Activated naive CD8-positive, alpha-beta T cell treated with anti-CD3 and anti-CD28 coated beads, Interleukin-2, amount 10 ng/mL, durations not matched to agents 7 days and 5 days (primary cell): ENCODE measurements around the gene SH2D3C. TPM values are rescaled to one million over a fixed set of nuclear protein-coding genes. Genes with fewer than 3 reads are reported as not detected.

Source experiments
- ATAC-seq: fragments of 150-1000 bp; cut with Tn5 transposase; one replicate; pipeline ENCODE4 v1.10.0; 2021; ENCODE audit warnings: low read depth, moderate library complexity
- POLR2A ChIA-PET: fragments of 350-600 bp; sonication (Branson Sonifier 250); formaldehyde crosslinking; loops from one replicate; lab custom pipeline; 2021; ENCODE audit warnings: antibody characterized with exemption; lab: Charles Lee
- DNase-seq: peaks from one replicate; pipeline ENCODE4 v3.0.0; 2021
- H3K27ac Mint-ChIP-seq: one replicate; pipeline ENCODE4 v1.8.0; 2022; ENCODE audit warnings: mild to moderate bottlenecking, mixed read lengths
- H3K27me3 Mint-ChIP-seq: one replicate; pipeline ENCODE4 v1.8.0; 2022; ENCODE audit warnings: mild to moderate bottlenecking, moderate library complexity, mixed read lengths
- H3K36me3 Mint-ChIP-seq: one replicate; pipeline ENCODE4 v1.8.0; 2021; ENCODE audit warnings: mild to moderate bottlenecking, mixed read lengths
- H3K4me1 Mint-ChIP-seq: one replicate; pipeline ENCODE4 v1.8.0; 2021; ENCODE audit warnings: mixed read lengths
- H3K4me3 Mint-ChIP-seq: one replicate; pipeline ENCODE4 v1.8.0; 2022; ENCODE audit warnings: mild to moderate bottlenecking, moderate library complexity, mixed read lengths
- H3K9me3 Mint-ChIP-seq: one replicate; pipeline ENCODE4 v1.8.0; 2021; ENCODE audit warnings: mixed read lengths
- total RNA-seq, 2 experiments: library from RNA; stranded (reverse); gene quantifications; one replicate each; pipeline ENCODE4 v1.2.3, GENCODE V29; 2021

SH2D3C gene
- total RNA-seq, 2 experiments from 2014 or later = 64.6 to 67.1 TPM

GRCh38 chr9:127751269-127752054 lies 27.0 kb downstream of the SH2D3C start:
- POLR2A ChIA-PET = interaction anchor here (0.6 kb wide), 1 partner anchor 14 kb away, joined by 3 read pairs; no protein-coding TSS in a partner anchor
- ATAC-seq (no peak), DNase-seq (no peak)
- Mint-ChIP-seq H3K36me3 (peaks cover 23% of the 10 kb centered on the region), H3K27me3 (no peaks in the 10 kb centered on the region), H3K4me3 (no peak overlapping the region), H3K9me3 (no peaks in the 10 kb centered on the region), H3K27ac (no peak overlapping the region), H3K4me1 (peaks cover 15% of the 10 kb centered on the region)

GRCh38 chr9:127749090-127749787 lies 29.2 kb downstream of the SH2D3C start:
- H3K27ac Mint-ChIP-seq = no peak overlapping the region
- peaks cover 26% of the 10 kb centered on the region for H3K36me3 Mint-ChIP-seq

GRCh38 chr9:127746959-127747569 lies 31.4 kb downstream of the SH2D3C start:
- peak overlapping the region; percentile 72 for H3K27ac Mint-ChIP-seq
- POLR2A ChIA-PET = interaction anchor here (0.8 to 2.2 kb wide), 5 partner anchors 11 to 161 kb away, joined by 3 to 6 read pairs (median 3); partner anchors contain the start of genes CDK9 and TOR2A
- H3K27me3 Mint-ChIP-seq = no peaks in the 10 kb centered on the region
- H3K4me1 Mint-ChIP-seq = peaks cover 15% of the 10 kb centered on the region
- H3K4me3 Mint-ChIP-seq = peak overlapping the region; percentile 39
- ATAC-seq (peak; percentile 74), DNase-seq (no peak)
- peaks cover 31% of the 10 kb centered on the region for H3K36me3 Mint-ChIP-seq
- H3K9me3 Mint-ChIP-seq = no peaks in the 10 kb centered on the region

More at GRCh38 chr9:127749090-127749787, 29.2 kb downstream of the SH2D3C start:
- no peak for DNase-seq
- Mint-ChIP-seq H3K9me3 (no peaks in the 10 kb centered on the region), H3K27me3 (no peaks in the 10 kb centered on the region), H3K4me3 (no peak overlapping the region), H3K4me1 (peaks cover 15% of the 10 kb centered on the region)
- POLR2A ChIA-PET = no interaction called here
- no peak for ATAC-seq

- no peak overlapping the region for H3K27ac Mint-ChIP-seq
- H3K4me3 Mint-ChIP-seq = no peak overlapping the region
- POLR2A ChIA-PET = interaction anchor here (0.6 to 2.5 kb wide), 4 partner anchors 9 to 137 kb away, joined by 3 to 11 read pairs (median 4); partner anchors contain the start of gene TOR2A
- no peak for DNase-seq
- H3K36me3 Mint-ChIP-seq = peaks cover 28% of the 10 kb centered on the region
- H3K9me3 Mint-ChIP-seq = no peaks in the 10 kb centered on the region
- no peaks in the 10 kb centered on the region for H3K27me3 Mint-ChIP-seq
- no peak for ATAC-seq
- H3K4me1 Mint-ChIP-seq = peaks cover 11% of the 10 kb centered on the region
Measured at GRCh38 chr9:127744398-127745110, 33.9 kb downstream of the SH2D3C start.

GRCh38 chr9:127742435-127743088 lies 35.9 kb downstream of the SH2D3C start:
- Mint-ChIP-seq H3K9me3 (no peaks in the 10 kb centered on the region), H3K4me3 (no peak overlapping the region), H3K4me1 (peaks cover 5% of the 10 kb centered on the region), H3K36me3 (peaks cover 30% of the 10 kb centered on the region), H3K27me3 (no peaks in the 10 kb centered on the region), H3K27ac (peak overlapping the region; percentile 38)
- DNase-seq (no peak), ATAC-seq (no peak)
- POLR2A ChIA-PET = interaction anchor here (0.7 to 0.8 kb wide), 2 partner anchors 28 to 35 kb away, joined by 3 read pairs; partner anchors contain the start of gene SH2D3C

GRCh38 chr9:127741831-127742434 lies 36.5 kb downstream of the SH2D3C start:
- H3K27me3 Mint-ChIP-seq = no peaks in the 10 kb centered on the region
- H3K27ac Mint-ChIP-seq = no peak overlapping the region
- H3K36me3 Mint-ChIP-seq = peaks cover 26% of the 10 kb centered on the region
- H3K4me3 Mint-ChIP-seq = no peak overlapping the region
- DNase-seq (no peak), ATAC-seq (no peak)
- H3K4me1 Mint-ChIP-seq = peaks cover 1% of the 10 kb centered on the region
- no peaks in the 10 kb centered on the region for H3K9me3 Mint-ChIP-seq
- POLR2A ChIA-PET = interaction anchor here (0.7 kb wide), 1 partner anchor 29 kb away, joined by 3 read pairs; no protein-coding TSS in a partner anchor

GRCh38 chr9:127739614-127740330 lies 38.7 kb downstream of the SH2D3C start:
- Mint-ChIP-seq H3K36me3 (peaks cover 23% of the 10 kb centered on the region), H3K4me3 (no peak overlapping the region), H3K27me3 (no peaks in the 10 kb centered on the region), H3K4me1 (peaks cover 6% of the 10 kb centered on the region), H3K27ac (no peak overlapping the region), H3K9me3 (no peaks in the 10 kb centered on the region)
- ATAC-seq (no peak), DNase-seq (no peak)
- POLR2A ChIA-PET = no interaction called here

GRCh38 chr9:127738666-127739065 lies 39.8 kb downstream of the SH2D3C start:
- POLR2A ChIA-PET = no interaction called here
- H3K36me3 Mint-ChIP-seq = peaks cover 23% of the 10 kb centered on the region
- no peak overlapping the region for H3K27ac Mint-ChIP-seq
- no peaks in the 10 kb centered on the region for H3K9me3 Mint-ChIP-seq
- DNase-seq = no peak
- H3K4me3 Mint-ChIP-seq = no peak overlapping the region
- no peaks in the 10 kb centered on the region for H3K27me3 Mint-ChIP-seq
- peaks cover 11% of the 10 kb centered on the region for H3K4me1 Mint-ChIP-seq
- ATAC-seq = no peak

GRCh38 chr9:127735530-127736185 lies 42.8 kb downstream of the SH2D3C start:
- Mint-ChIP-seq H3K4me1 (peaks cover 14% of the 10 kb centered on the region), H3K27ac (peak overlapping the region; percentile 93), H3K4me3 (peak overlapping the region; percentile 87), H3K9me3 (no peaks in the 10 kb centered on the region), H3K27me3 (no peaks in the 10 kb centered on the region), H3K36me3 (peaks cover 9% of the 10 kb centered on the region)
- DNase-seq (no peak), ATAC-seq (no peak)
- POLR2A ChIA-PET = interaction anchor here (0.6 to 2.2 kb wide), 29 partner anchors 9 to 284 kb away, joined by 3 to 29 read pairs (median 5); partner anchors contain the start of genes CDK9, CFAP157, LRSAM1 and PTRH1

- no peaks in the 10 kb centered on the region for H3K9me3 Mint-ChIP-seq
- peak within 1 kb of the TSS; percentile 93 for H3K27ac Mint-ChIP-seq
- peaks cover 14% of the 10 kb centered on the region for H3K4me1 Mint-ChIP-seq
- H3K36me3 Mint-ChIP-seq = peaks cover 9% of the 10 kb centered on the region
- DNase-seq (peak; percentile 98), ATAC-seq (peak; percentile 88)
- H3K27me3 Mint-ChIP-seq = no peaks in the 10 kb centered on the region
- POLR2A ChIA-PET = interaction anchor here (0.5 to 2.2 kb wide), 38 partner anchors 9 to 1337 kb away, joined by 3 to 29 read pairs (median 5); partner anchors contain the start of genes CDK9, CFAP157, LRSAM1 and PTRH1
- peak within 1 kb of the TSS; percentile 87 for H3K4me3 Mint-ChIP-seq
Measured at GRCh38 chr9:127734747-127735529, 43.5 kb downstream of the SH2D3C start, which contains the start of gene TOR2A. Gene TOR2A (minus strand): TSS chr9:127735294. CDS start chr9:127735270, 24 bp downstream.
